Hippocampal formation (tissue), 2 donors: ENCODE results near the gene PPP1R1A.

ENCODE experiments used
- DNase-seq, 2 donors: peaks; one replicate each; lab custom pipeline; 2025; lab: John Stamatoyannopoulos, UW

Gene PPP1R1A

DNA sequence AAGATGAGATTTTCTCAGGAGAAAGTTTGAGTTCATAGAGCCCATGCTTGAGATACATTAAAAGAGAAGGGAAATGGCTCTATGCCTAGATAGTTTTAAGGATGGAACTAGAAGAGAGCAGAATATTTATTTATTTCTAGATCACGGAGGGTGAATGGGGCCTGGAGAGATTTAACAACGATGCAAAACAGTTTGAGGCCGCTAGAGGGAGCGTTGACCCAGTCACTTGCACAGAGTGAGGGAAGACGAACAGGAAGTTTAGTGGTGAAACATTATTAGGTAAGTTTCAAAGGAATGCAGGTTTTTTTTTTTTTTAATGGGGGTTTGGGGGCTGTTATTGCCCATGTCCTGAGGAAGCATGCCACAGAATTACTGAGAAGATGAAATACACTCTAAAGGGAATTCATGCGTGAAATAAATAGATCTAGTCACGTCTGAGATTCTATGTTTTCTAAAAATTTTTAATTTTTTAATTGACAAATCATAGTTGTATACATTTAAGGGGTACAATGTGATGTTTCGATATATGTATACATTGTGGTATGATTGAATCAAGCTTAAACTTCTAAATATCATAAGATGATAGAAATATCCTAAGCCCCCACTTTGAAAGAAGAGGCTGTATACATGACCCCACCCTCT, 14.8 kb upstream of the PPP1R1A start:
- peak; percentile 37 to 63 for DNase-seq

- DNase-seq = no peak
These were observed 14.2 kb upstream of the PPP1R1A start for GRCh38 chr12:54602661-54603060.

- no peak for DNase-seq
These were observed 13.4 kb upstream of the PPP1R1A start for GRCh38 chr12:54601841-54602240.

DNA sequence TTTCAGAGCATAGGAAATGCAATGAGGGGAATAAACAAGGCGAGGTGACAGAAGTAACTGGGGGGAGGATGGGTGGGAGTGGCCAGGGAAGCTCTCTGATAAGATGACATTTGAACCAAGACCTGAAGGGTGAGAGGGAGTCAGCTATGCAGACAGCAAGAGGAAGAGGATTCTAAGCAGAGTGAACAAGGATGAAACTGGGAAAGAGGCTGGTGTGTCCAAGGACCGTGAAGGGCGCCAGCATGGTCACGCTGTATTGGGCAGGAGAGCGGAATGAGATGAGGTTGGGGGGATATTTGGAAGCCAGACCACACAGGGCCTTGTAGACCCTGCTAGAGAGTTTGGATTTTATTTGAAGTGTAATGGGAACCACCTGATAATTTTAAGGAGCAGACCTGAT, 10.5 kb upstream of the PPP1R1A start:
- DNase-seq = no peak

DNA sequence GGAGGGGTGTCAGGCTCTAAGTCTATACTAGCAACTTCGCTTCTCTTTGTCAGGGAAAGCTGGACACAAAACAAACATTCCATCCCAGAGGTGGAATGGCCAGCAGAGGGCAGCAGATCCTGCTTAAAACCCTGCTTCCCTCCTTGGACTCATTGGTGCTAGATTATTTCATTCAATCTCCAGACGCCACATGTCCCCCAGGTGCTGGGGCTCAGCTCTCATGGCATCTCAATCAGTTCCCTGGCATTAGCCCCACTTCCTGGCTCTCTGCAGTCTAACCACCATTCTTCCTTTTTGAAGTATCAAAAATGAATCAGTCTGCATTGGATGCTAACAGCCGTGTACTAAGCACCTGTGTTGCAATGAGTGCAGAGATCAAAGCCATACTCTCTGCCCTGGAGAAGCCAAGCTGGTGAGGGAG, 8.1 kb upstream of the PPP1R1A start:
- peak; percentile 37 to 47 for DNase-seq

- no peak for DNase-seq
These were observed 7.0 kb upstream of the PPP1R1A start for GRCh38 chr12:54595471-54595870.

GRCh38 chr12:54593725-54594124, 5.3 kb upstream of the PPP1R1A start:
- no peak for DNase-seq

GRCh38 chr12:54593135-54593534, 4.7 kb upstream of the PPP1R1A start:
- no peak for DNase-seq

GRCh38 chr12:54592316-54592715, 3.9 kb upstream of the PPP1R1A start:
- DNase-seq = no peak

GRCh38 chr12:54590978-54591591, 2.6 kb upstream of the PPP1R1A start:
- DNase-seq = no peak

DNA sequence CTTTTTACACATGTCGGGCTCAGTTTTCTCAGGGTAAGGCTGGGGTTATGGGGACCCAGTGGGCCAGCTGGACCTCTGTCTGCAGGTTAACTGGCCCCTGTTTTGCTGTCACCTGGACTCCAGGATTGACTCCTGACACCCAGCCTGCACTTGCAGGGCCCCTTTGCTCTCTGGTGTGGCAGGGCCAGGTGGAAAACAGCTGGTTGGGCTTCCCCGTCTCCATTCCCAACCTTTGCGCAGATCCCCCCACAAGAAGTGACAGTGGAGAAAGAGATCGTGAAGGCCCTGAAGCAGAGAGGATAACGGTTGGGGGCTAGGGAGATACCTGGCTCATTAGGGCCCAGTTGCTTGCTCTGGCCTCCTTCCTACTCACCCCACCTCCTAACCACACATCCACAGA, 1.5 kb upstream of the PPP1R1A start:
- DNase-seq = no peak

- DNase-seq = no peak
These were observed 420 bp upstream of the PPP1R1A start for GRCh38 chr12:54588890-54589267.

- DNase-seq = peak in 1 of 2 donors; percentile 22
These were observed 1.1 kb downstream of the PPP1R1A start for GRCh38 chr12:54587315-54587873.

DNA sequence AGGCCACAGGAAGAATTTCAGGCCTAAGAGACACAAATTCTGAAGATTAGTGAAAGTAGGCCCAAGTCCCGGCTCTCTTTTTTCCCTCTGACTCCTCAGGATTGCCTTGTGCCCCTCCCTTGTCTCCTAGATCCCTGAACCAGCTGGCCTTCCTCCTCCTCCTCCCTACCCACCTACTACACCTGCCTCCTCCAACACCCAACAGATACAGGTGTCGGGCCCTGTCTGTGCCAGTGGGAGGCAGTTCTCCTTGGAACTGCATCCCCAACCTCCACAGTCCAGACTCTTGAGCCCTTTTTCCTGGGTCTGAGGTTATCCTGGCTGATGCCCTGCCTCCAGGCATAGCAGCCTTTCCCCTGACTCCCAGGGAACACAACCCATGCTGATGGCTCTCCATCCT, 1.8 kb downstream of the PPP1R1A start:
- DNase-seq = no peak

- DNase-seq = no peak
These were observed 3.2 kb downstream of the PPP1R1A start for GRCh38 chr12:54585243-54585642.

DNA sequence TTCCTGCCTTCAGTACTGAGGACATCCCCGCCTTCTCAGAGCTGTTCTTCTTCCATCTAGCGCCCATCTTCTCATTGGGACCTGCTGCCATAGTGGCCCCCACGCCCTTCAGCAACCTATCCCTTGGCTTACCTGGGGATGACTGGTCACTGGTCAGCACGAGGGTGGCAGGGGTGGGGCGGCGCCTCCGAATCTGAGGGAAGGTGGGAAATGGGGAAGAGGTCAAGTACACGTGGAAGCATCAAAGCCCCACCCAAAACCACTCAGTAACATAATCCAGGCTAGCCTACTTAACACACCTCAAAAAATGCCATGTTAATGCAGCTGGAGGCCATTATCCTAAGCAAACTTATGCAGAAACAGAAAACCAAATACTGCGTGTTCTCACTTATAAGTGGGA, 4.3 kb downstream of the PPP1R1A start:
- no peak for DNase-seq

- no peak for DNase-seq
These were observed 4.7 kb downstream of the PPP1R1A start for GRCh38 chr12:54583726-54584125.

DNA sequence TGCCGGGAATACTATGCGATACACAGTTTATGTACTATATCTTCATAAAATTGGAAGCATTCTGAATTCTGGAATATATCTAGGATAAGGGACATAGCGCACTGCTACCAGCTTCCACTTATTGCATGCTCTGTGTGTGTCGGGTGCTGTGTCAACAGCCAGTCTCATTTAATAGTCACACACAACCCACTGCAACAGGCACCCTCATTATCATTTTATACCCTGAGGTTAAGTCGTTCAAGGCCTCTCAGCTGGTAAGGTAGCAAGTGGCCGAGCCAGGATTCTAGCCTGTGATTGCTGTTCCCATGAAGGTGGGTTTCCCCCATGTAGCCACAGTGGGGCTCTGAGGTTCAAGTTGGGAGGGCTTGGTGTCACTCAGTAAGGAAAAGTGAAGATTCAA, 7.0 kb downstream of the PPP1R1A start:
- DNase-seq = no peak

DNA sequence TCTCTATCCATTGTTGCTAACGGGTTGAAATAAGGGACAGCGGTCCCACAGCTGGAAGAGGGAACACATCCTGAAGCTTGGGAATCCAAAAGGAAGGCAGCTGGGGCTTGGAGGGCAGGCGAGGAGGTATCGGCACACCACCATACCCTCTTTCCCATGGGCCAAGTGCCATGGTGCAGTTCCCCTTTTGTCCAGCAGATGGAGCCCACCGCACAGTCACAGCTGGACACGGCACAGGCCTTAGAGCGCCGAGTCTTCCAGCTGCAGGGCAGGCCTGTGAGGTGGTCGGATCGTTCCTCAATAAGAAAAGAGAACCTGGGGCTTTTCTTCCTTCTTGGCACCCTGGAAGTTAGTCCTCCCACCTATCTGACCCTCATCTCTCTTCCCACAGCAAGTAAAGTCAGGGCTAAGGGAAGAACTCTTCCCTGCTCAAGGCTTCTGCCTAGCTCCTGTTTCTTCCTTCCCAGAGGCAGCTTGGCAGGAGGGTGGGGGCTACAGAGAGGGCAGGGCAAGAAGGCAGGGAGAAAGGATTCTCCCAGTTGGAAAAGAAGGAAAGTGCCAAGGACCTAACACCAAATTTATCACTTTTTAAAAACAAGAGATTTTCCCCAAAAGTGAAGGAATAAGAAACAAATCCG, 8.6 kb downstream of the PPP1R1A start:
- peak; percentile 50 to 79 for DNase-seq

- no peak for DNase-seq
These were observed 9.2 kb downstream of the PPP1R1A start for GRCh38 chr12:54579258-54579657.

GRCh38 chr12:54578778-54579177, 9.7 kb downstream of the PPP1R1A start:
- no peak for DNase-seq

GRCh38 chr12:54572881-54573280, 15.6 kb downstream of the PPP1R1A start:
- DNase-seq = no peak
